Ovary (tissue), 3 donors: ENCODE results near the gene NUMA1.

Experiments used
- EP300 ChIP-seq: sonication (generic); formaldehyde crosslinking; IDR thresholded peaks from one replicate; pipeline ENCODE4 v1.6.1; 2017; ENCODE audit warnings: antibody characterized with exemption
- POLR2A ChIP-seq: fragments of 450-650 bp; IDR thresholded peaks from one replicate; pipeline ENCODE4 v1.6.1; 2017; ENCODE audit warnings: antibody characterized with exemption, mild to moderate bottlenecking, moderate library complexity
- TF ChIP-seq, protein P1 (sequence below), 3 donors: fragments of 450-650 bp in 2 of 3; fragments of 200-600 bp in 1 of 3; IDR thresholded peaks; one replicate each; pipeline versions ENCODE4 v1.5.1 to v1.8.0; 2016 to 2022; ENCODE audit warnings: antibody characterized with exemption in 3 of 3, mild to moderate bottlenecking in 1 of 3
- donor health status: DM: no; HTN: no; CAD: no.

DNA sequence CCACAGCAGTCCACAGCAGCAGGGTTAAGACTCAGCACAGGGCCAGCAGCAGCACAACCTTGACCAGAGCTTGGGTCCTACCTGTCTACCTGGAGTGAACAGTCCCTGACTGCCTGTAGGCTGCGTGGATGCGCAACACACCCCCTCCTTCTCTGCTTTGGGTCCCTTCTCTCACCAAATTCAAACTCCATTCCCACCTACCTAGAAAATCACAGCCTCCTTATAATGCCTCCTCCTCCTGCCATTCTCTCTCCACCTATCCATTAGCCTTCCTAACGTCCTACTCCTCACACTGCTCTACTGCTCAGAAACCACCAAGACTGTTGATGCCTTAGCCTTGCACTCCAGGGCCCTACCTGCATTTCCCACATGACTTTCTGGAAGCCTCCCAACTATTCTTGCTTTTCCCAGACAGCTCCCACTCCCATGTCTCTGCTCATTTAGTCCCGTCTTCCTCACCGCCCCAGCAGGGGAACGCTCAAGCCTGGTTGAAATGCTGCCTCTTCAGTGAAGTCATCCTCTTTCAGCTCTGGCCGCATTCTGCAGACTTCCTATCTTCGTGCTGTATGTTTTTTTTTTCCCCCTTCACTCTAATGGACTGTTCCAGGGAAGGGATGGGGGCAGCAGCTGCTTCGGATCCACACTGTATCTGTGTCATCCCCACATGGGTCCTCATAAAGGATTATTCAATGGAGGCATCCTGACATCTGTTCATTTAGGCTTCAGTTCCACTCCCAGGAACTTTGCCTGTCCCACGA, 78.3 kb downstream of the NUMA1 start:
- TF ChIP-seq POLR2A (no peak), EP300 (no peak)
- TF ChIP-seq, protein P1, sequence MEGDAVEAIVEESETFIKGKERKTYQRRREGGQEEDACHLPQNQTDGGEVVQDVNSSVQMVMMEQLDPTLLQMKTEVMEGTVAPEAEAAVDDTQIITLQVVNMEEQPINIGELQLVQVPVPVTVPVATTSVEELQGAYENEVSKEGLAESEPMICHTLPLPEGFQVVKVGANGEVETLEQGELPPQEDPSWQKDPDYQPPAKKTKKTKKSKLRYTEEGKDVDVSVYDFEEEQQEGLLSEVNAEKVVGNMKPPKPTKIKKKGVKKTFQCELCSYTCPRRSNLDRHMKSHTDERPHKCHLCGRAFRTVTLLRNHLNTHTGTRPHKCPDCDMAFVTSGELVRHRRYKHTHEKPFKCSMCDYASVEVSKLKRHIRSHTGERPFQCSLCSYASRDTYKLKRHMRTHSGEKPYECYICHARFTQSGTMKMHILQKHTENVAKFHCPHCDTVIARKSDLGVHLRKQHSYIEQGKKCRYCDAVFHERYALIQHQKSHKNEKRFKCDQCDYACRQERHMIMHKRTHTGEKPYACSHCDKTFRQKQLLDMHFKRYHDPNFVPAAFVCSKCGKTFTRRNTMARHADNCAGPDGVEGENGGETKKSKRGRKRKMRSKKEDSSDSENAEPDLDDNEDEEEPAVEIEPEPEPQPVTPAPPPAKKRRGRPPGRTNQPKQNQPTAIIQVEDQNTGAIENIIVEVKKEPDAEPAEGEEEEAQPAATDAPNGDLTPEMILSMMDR (IDR thresholded peaks at IDR 0.05): no peak
